ENCODE data around the gene CASP8AP2.

- TF ChIP-seq CTCF (IDR thresholded peaks at IDR 0.05) (no peak), POLR2AphosphoS5 (IDR thresholded peaks at IDR 0.05) (no peak)
Observed at GRCh38 chr6:89792881-89793280, 36.8 kb upstream of the CASP8AP2 start.

Measured in sigmoid colon (tissue), 4 donors.